HL-60 (cell line): ENCODE measurements around the gene C1QTNF3.

Source experiments
- CTCF ChIP-seq: IDR thresholded peaks from one replicate; pipeline ENCODE4 v1.5.1; 2011; ENCODE audit warnings: low read length, control low read depth, inconsistent platforms; ENCODE audit not compliant: insufficient read depth
- GABPA ChIP-seq: IDR thresholded peaks from 2 replicates; pipeline ENCODE4 v1.6.1; 2012; ENCODE audit warnings: low read depth
- POLR2AphosphoS5 ChIP-seq: IDR thresholded peaks from 2 replicates; pipeline ENCODE4 v1.6.1; 2012; ENCODE audit warnings: low read depth
- REST ChIP-seq: IDR thresholded peaks from 2 replicates; pipeline ENCODE4 v1.6.1; 2012; ENCODE audit warnings: low read depth; ENCODE audit not compliant: insufficient replicate concordance

- TF ChIP-seq CTCF (no peak), POLR2AphosphoS5 (no peak), REST (no peak), GABPA (no peak)
Observed at GRCh38 chr5:34038838-34039237, 4.2 kb downstream of the C1QTNF3 start.
